PFSK-1 (cell line): ENCODE results near the gene ACOX2.

Experiments
- FOXP2 ChIP-seq: optimal IDR thresholded peaks from 2 replicates; pipeline ENCODE3; 2011; ENCODE audit warnings: borderline replicate concordance, control low read depth, inconsistent platforms; ENCODE audit not compliant: insufficient read depth; ENCODE audit errors: extremely low read length, extremely low read depth
- POLR2AphosphoS5 ChIP-seq: IDR thresholded peaks from 2 replicates; pipeline ENCODE4 v1.6.1; 2012; ENCODE audit warnings: low read depth, mild to moderate bottlenecking, control low read depth, low read length, moderate library complexity
- SIN3A ChIP-seq: IDR thresholded peaks from 2 replicates; pipeline ENCODE4 v1.6.1; 2012; ENCODE audit warnings: mild to moderate bottlenecking, low read length, moderate library complexity, borderline replicate concordance; ENCODE audit not compliant: insufficient read depth
- TAF1 ChIP-seq: IDR thresholded peaks from 2 replicates; pipeline ENCODE4 v1.6.1; 2012; ENCODE audit warnings: low read length, control low read depth, borderline replicate concordance; ENCODE audit not compliant: insufficient read depth
- TF ChIP-seq, protein P1 (sequence below), 2 experiments: IDR thresholded peaks; 2 replicates each; pipeline versions ENCODE4 v1.6.1 to v1.8.0; 2011 to 2012; ENCODE audit warnings: low read depth in 2 of 2, low read length in 2 of 2, control low read depth in 1 of 2, inconsistent platforms in 1 of 2, mild to moderate bottlenecking in 1 of 2, moderate library complexity in 1 of 2; ENCODE audit not compliant: insufficient read depth in 1 of 2

The ACOX2 gene

DNA sequence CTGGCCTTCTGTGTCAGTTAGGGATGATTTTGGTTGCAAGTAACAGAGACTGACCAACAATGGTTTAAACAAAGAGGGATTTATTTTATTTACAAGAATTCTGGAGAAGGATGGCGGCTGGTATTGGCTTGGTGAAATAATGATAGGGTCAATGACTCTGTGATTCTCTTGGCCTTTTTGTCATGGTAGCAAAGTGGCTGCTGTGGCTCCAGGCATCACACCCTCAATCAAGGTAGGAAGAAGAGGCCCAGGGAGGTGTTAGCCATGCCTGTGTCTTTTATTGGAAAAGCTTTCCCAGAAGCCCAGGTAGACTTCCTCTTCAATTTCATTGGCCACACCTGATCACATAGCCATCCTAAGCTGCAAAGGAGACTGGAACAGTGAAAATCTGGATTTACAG is 27.1 kb upstream of the ACOX2 start:
- TF ChIP-seq SIN3A, result no peak
- TF ChIP-seq, protein P1, sequence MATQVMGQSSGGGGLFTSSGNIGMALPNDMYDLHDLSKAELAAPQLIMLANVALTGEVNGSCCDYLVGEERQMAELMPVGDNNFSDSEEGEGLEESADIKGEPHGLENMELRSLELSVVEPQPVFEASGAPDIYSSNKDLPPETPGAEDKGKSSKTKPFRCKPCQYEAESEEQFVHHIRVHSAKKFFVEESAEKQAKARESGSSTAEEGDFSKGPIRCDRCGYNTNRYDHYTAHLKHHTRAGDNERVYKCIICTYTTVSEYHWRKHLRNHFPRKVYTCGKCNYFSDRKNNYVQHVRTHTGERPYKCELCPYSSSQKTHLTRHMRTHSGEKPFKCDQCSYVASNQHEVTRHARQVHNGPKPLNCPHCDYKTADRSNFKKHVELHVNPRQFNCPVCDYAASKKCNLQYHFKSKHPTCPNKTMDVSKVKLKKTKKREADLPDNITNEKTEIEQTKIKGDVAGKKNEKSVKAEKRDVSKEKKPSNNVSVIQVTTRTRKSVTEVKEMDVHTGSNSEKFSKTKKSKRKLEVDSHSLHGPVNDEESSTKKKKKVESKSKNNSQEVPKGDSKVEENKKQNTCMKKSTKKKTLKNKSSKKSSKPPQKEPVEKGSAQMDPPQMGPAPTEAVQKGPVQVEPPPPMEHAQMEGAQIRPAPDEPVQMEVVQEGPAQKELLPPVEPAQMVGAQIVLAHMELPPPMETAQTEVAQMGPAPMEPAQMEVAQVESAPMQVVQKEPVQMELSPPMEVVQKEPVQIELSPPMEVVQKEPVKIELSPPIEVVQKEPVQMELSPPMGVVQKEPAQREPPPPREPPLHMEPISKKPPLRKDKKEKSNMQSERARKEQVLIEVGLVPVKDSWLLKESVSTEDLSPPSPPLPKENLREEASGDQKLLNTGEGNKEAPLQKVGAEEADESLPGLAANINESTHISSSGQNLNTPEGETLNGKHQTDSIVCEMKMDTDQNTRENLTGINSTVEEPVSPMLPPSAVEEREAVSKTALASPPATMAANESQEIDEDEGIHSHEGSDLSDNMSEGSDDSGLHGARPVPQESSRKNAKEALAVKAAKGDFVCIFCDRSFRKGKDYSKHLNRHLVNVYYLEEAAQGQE (IDR thresholded peaks at IDR 0.05; ENCODE audit: insufficient read depth in 1 of 2, low read depth in 2 of 2, low read length in 2 of 2), result no peak
- TF ChIP-seq FOXP2, result no peak
- TF ChIP-seq TAF1, result no peak
- TF ChIP-seq POLR2AphosphoS5, result no peak

DNA sequence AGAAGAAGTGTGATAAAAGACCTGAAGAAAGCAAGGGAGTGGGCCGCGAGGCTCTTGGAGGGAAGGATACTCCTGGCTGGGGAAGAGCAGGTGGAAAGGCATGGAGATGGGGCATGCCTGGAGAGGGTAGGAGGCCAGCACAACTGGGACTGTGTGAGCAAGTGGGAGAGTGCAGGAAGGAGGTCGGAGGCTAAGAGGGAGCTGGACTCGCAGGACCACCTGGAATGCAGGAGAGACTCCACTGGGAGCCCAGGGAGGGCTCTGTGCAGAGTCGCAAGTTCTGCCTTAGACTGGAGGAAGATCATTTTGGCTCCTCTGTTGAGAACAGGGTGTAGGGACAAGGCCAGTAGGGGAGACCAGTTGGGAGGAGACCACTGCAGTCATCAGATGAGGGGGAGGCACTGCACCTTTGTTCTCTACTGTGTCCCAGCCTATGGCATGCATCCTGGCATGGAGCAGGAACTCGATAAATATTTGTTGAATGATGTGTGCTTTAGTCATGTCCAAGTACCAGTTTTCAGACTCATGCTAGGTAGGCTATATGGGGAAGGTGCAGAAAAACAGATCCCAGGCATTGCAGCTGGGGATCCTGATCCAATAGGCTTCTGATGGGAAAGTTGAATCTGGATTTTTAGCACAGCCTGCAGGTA is 26.5 kb upstream of the ACOX2 start:
- TF ChIP-seq TAF1, result no peak
- no peak for TF ChIP-seq FOXP2
- TF ChIP-seq POLR2AphosphoS5, result no peak
- TF ChIP-seq SIN3A, result no peak
- TF ChIP-seq, protein P1 (IDR thresholded peaks at IDR 0.05; ENCODE audit: insufficient read depth in 1 of 2, low read depth in 2 of 2, low read length in 2 of 2), result no peak

DNA sequence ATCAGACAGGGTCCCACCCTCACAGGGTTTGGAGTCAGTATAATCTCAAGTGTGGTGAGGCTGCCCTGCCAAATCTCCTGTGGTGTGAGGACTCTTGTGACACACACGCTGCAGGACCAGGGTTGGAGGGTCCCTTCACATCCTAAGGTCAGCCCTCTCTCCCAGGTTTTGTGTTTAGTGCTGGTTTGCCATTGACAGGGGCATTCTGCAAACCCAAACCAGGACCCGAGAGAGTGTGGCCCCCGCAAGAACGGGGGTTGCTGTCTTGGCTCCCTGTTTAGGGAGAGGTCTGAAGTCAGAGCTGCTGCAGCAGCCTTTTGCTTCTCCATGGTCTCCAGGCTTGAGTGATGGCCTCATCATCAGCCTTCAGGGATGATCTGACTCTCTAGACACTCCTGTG is 25.5 kb upstream of the ACOX2 start:
- TF ChIP-seq POLR2AphosphoS5 (no peak), FOXP2 (no peak), TAF1 (no peak), SIN3A (no peak)
- TF ChIP-seq, protein P1 (IDR thresholded peaks at IDR 0.05; ENCODE audit: insufficient read depth in 1 of 2, low read depth in 2 of 2, low read length in 2 of 2), result no peak

DNA sequence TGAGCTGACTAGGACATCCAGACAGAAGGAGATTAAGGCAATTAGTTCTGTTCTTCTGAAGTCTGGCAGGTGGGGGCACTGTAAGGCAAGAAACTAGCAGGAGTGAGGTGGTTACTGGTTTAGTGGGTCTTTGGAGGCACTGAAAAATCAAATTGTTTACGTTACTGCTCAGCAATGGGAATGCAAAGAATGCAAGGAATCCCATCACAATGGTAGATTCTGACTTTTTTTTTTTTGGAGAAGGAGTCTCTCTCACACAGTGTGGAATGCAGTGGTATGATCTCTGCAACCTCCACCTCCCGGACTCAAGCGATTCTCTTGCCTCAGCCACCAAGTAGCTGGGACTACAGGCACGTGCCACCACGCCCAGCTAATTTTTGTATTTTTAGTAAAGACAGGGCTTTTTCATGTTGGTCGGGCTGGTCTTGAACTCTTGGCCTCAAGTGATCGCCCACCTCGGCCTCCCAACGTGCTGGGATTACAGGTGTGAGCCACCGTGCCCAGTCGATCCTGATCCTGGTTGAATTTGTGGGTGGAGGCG is 23.9 kb upstream of the ACOX2 start:
- TF ChIP-seq, protein P1 (IDR thresholded peaks at IDR 0.05; ENCODE audit: insufficient read depth in 1 of 2, low read depth in 2 of 2, low read length in 2 of 2), result no peak
- TF ChIP-seq FOXP2 (no peak), SIN3A (no peak)
